Activated naive CD4-positive, alpha-beta T cell (primary cell): ENCODE measurements around the gene ECE1.
A peak's percentile ranks its signal among the peaks of the same experiment; 100 is the strongest.
"Not testable (repeated sequence)": the region's sequence is repeated elsewhere in the genome, so short reads cannot be mapped to it uniquely, and the experiment has no call there.

ENCODE experiments used
- DNase-seq, 4 experiments: peaks; one replicate each; lab custom pipeline; 2025; lab: John Stamatoyannopoulos, UW

ECE1 gene

GRCh38 chr1:21178271-21178670, 112.0 kb downstream of the ECE1 start:
- not testable (repeated sequence) for DNase-seq

- peak; percentile 97 to 99 (median 98) for DNase-seq
These were observed 113.4 kb downstream of the ECE1 start, which contains the start of gene EIF4G3 for GRCh38 chr1:21176586-21177555. TSS of gene EIF4G3 (minus strand) at chr1:21176897. CDS start at chr1:21002742, 174,155 bp downstream.

DNA sequence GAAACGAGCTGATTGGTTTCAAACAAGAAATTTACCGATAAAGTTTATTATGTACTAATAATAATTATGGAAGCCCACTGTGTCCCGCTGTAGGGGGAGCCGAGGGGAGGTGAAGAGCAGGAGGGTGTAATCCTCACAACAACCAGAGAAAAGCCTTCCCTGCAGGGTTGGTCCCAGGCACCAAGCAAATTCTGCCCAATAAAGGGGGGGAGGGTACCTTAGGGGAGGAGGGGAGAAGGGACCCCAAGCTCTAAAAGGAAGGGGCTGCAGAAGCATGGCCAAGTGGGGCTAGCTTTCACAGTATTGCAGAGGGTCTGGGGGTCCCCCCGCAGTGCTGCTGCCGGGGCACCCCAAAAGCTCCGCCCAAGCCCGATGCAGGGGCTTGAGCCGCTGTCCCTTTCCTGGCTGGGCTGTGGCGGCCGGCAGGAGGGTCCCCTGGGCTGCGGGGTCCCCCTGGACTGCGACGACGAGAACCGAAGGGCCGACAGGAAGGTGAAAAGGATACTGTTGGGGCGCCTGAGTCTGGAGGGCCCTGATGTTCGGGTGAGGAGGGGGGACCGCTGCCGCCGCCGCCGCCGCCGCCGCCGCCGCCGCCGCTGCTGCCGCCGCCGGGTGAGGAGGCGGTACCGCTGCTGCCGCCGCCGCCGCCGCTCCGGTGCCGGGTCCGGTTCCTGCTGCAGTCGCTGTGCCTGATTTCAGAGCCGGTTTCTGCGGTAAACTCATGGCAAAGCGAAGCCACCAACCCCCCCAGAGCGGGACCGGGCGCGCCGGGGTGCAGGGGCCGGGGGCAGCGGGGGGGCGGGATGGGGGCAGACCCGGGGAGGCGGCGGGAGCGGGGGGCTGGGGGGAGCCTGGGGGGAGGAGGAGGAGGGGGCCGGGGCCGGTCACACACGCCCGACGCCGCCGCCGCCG, 114.3 kb downstream of the ECE1 start:
- peak in 2 of 4 experiments; percentile 25 to 51 for DNase-seq

GRCh38 chr1:21175324-21175669, 115.0 kb downstream of the ECE1 start:
- no peak for DNase-seq

- DNase-seq: no peak
These were observed 115.5 kb downstream of the ECE1 start for GRCh38 chr1:21174654-21175323.

GRCh38 chr1:21174230-21174629, 116.0 kb downstream of the ECE1 start:
- DNase-seq: no peak

DNA sequence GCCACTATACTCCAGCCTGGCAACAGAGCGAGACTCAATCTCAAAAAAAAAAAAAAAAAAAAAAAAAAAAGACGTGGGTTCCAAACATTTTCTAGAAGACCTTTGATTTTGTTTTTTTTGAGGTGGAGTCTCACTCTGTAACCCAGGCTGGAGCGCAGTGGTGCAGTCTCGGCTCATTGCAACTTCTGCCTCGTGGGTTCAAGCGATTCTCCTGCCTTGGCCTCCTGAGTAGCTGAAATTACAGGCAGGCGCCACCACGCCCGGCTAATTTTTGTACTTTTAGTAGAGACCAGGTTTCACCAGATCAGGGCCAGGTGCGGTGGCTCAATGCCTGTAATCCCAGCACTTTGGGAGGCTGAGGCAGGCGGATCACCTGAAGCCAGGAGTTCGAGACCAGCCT, 117.2 kb downstream of the ECE1 start:
- not testable (repeated sequence) for DNase-seq

DNA sequence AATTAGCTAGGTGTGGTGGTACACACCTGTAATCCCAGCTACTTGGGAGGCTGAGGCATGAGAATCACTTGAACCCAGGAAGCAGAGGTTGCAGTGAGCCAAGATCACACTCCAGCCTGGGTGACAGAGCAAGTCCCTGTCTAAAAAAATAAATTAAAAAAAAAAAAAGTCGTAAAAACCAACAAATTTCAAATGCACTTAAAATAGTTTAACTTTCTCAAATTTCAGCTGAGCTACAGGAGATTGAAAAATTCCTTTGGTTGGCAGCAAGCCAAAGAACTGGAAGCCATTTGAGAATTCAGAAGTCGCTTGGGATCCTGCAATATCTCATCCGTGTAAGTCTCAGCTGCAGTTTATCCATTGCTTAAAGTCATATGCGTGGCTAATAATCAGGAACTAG, 119.4 kb downstream of the ECE1 start:
- not testable (repeated sequence) for DNase-seq

DNA sequence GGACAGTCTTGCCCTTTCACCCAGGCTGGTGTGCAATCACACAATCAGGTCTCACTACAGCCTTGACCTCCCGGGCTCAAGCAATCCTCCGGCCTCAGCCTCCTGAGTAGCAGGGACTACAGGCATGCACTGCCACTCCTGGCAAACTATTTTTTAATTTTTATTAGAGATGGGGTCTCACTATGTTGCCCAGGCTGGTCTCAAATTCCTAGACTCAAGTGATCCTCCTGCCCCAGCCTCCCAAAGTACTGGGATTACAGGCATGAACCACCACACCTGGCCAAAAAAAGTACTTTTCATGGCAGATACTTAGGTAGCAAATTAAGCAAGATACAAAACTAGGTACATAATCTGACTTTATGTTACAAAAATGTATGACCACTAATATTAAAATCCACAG, 121.8 kb downstream of the ECE1 start:
- DNase-seq: no peak
